Spleen (tissue), 11 donors: ENCODE data around the gene MAGI2. TPM values are rescaled to one million over a fixed set of nuclear protein-coding genes. Genes with fewer than 3 reads are reported as not detected.

ENCODE experiments used
- DNase-seq: peaks from one replicate; pipeline ENCODE4 v3.0.0-alpha.2; 2020
- H3K27ac ChIP-seq, 8 donors: fragments of 200-600 bp; sonication (generic) in 7 of 8; 1 replicate in 4 of 8; 2 replicates in 4 of 8; pipeline versions ENCODE4 v1.5.0 to v1.8.0; 2016 to 2021; ENCODE audit warnings: inconsistent platforms in 4 of 8, mild to moderate bottlenecking in 4 of 8, moderate library complexity in 1 of 8
- H3K27me3 ChIP-seq, 7 donors: fragments of 200-600 bp; sonication (generic) in 6 of 7; replicated peaks in 1 of 7; 1 replicate in 4 of 7; 2 replicates in 3 of 7; pipeline versions ENCODE4 v1.5.0 to v1.8.0; 2016 to 2021; ENCODE audit warnings: inconsistent platforms in 3 of 7, mild to moderate bottlenecking in 1 of 7
- H3K36me3 ChIP-seq, 6 donors: fragments of 200-600 bp; sonication (generic) in 5 of 6; 1 replicate in 4 of 6; 2 replicates in 2 of 6; pipeline versions ENCODE4 v1.5.0 to v1.8.0; 2016 to 2021; ENCODE audit warnings: inconsistent platforms in 2 of 6
- H3K4me1 ChIP-seq, 6 donors: fragments of 200-600 bp; sonication (generic) in 5 of 6; 1 replicate in 3 of 6; 2 replicates in 3 of 6; pipeline versions ENCODE4 v1.5.0 to v1.8.0; 2016 to 2021; ENCODE audit warnings: inconsistent platforms in 3 of 6
- H3K4me3 ChIP-seq, 8 donors: fragments of 200-600 bp; sonication (generic) in 7 of 8; 1 replicate in 4 of 8; 2 replicates in 4 of 8; pipeline versions ENCODE4 v1.5.0 to v1.8.0; 2016 to 2021; ENCODE audit warnings: inconsistent platforms in 4 of 8, mild to moderate bottlenecking in 4 of 8, moderate library complexity in 2 of 8
- H3K9me3 ChIP-seq, 8 donors: fragments of 200-600 bp; sonication (generic) in 7 of 8; 1 replicate in 4 of 8; 2 replicates in 4 of 8; pipeline versions ENCODE4 v1.5.0 to v1.8.0; 2016 to 2021; ENCODE audit warnings: inconsistent platforms in 4 of 8
- POLR2A ChIP-seq, 3 donors: fragments of 450-650 bp; IDR thresholded peaks; one replicate each; pipeline ENCODE4 v1.5.1; 2017; ENCODE audit warnings: antibody characterized with exemption in 3 of 3, mild to moderate bottlenecking in 1 of 3
- POLR2AphosphoS5 ChIP-seq, 3 donors: sonication (generic); formaldehyde crosslinking; IDR thresholded peaks; one replicate each; pipeline ENCODE4 v1.5.1; 2017; ENCODE audit warnings: antibody characterized with exemption in 3 of 3
- WGBS, 5 donors: extraction: QIAGEN DNeasy Blood & Tissue Kit in 3 of 5; methylation state at CpG; one replicate each; pipeline versions ENCODE4 v1.1.5 to v1.1.7; 2013 to 2018; 5-methylcytosine and 5-hydroxymethylcytosine counted together
- intact Hi-C: fragments of 100-400 bp; cut with DNase I; formaldehyde crosslinking; loops from one replicate; pipeline ENCODE4 v1.15.0; 2023; ENCODE audit warnings: low total_unique reads
- polyA plus RNA-seq, 3 donors: library from polyadenylated mRNA; stranded (reverse); fragments of 200-250 nt; gene quantifications; one replicate each; pipeline ENCODE4 v1.2.1, GENCODE V29; 2013
- total RNA-seq, 7 donors: library from RNA; depleted of rRNA in 3 of 7; stranded (reverse); fragments of >200 nt in 3 of 7; fragmentation: NEBNext Ultra II Directional in 4 of 7; extraction: Animal tissue kit (Norgen Biotek cat#: 25700) in 4 of 7; gene quantifications; one replicate each; pipeline versions ENCODE4 v1.1.0 to v1.2.1, GENCODE V29; 2016 to 2021
- TF ChIP-seq, protein P1 (sequence below), 11 experiments: fragments of 200-600 bp in 7 of 11; fragments of 450-650 bp in 4 of 11; sonication (generic) in 4 of 11; IDR thresholded peaks in 8 of 11; conservative IDR thresholded peaks in 3 of 11; 1 replicate in 7 of 11; 2 replicates in 4 of 11; pipeline versions ENCODE4 v1.4.0 to v1.8.0; 2016 to 2021; ENCODE audit warnings: antibody characterized with exemption in 11 of 11, inconsistent platforms in 4 of 11, mild to moderate bottlenecking in 1 of 11
- donor health status: healthy with polysubstance abuse.
- donor health status: DM: no; HTN: no; CAD: no; lungs with moderate emphysema.
- donor health status: DM: no; HTN: no; CAD: no.
- donor health status: Bipolar disorder and iron deficiency.
- donor health status: healthy.
- donor health status: DM: no; HTN: no; CAD: no.
- donor health status: DM: yes; HTN: yes; CAD: no.

MAGI2 gene
- total and polyA plus RNA-seq, 10 donors = 0.74 to 18.1 (median 11.1) TPM

DNA sequence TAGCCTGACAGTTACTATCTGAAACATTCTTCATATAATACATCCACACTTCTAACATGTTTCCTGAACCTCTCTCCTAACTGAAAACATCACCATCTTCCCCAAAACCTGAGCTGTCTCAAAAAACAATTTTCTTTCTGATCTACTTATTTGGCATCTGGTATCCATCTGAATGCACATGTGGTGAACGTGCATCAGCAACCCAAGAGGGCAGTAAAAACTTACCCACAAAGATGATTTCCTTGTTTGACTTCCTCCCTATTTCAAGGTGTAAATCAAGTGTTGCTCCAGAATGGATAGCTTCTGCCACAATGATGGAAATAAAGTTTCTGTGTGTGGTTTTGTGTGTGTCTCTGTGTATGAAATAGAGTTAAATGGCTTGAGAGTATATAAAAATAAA lies 500.4 kb downstream of the MAGI2 start:
- TF ChIP-seq, protein P1, sequence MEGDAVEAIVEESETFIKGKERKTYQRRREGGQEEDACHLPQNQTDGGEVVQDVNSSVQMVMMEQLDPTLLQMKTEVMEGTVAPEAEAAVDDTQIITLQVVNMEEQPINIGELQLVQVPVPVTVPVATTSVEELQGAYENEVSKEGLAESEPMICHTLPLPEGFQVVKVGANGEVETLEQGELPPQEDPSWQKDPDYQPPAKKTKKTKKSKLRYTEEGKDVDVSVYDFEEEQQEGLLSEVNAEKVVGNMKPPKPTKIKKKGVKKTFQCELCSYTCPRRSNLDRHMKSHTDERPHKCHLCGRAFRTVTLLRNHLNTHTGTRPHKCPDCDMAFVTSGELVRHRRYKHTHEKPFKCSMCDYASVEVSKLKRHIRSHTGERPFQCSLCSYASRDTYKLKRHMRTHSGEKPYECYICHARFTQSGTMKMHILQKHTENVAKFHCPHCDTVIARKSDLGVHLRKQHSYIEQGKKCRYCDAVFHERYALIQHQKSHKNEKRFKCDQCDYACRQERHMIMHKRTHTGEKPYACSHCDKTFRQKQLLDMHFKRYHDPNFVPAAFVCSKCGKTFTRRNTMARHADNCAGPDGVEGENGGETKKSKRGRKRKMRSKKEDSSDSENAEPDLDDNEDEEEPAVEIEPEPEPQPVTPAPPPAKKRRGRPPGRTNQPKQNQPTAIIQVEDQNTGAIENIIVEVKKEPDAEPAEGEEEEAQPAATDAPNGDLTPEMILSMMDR (IDR thresholded peaks at IDR 0.05 in 8 of 11, conservative IDR thresholded peaks at IDR 0.05 in 3 of 11) = no peak
- TF ChIP-seq POLR2AphosphoS5 (IDR thresholded peaks at IDR 0.05) (no peak), POLR2A (IDR thresholded peaks at IDR 0.05) (no peak)
- Histone ChIP-seq H3K4me1 (no peaks in the 10 kb centered on the region), H3K27ac (no peak overlapping the region), H3K36me3 (no peaks in the 10 kb centered on the region), H3K9me3 (no peaks in the 10 kb centered on the region), H3K27me3 (no peaks in the 10 kb centered on the region), H3K4me3 (no peak overlapping the region)
- no peak for DNase-seq
- intact Hi-C loops = no loop called here
- WGBS, 5 donors = 30 to 36% (median 34%) methylated on average over 1 of the region's 1 CpG

DNA sequence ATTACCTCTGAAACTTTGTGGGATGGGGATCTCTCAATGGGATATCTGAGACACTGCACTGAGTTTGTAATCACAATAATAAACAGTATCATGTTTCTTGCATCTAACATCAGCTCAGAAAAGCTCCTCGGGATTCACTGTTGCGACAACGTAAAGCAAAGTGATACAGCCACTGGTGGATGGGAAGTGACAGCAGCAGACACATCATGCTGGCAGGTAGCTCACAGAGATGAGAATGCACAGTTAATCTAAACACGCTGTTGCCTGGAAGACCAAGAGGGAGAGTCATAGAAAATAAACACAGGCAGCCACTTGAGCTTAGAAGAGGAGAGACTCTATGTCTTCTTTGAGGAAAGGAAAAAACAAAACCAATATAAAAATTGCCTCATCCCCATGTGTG lies 513.8 kb downstream of the MAGI2 start:
- intact Hi-C loops = no loop called here
- no peak for TF ChIP-seq POLR2AphosphoS5 (IDR thresholded peaks at IDR 0.05)
- no peak for TF ChIP-seq POLR2A (IDR thresholded peaks at IDR 0.05)
- TF ChIP-seq, protein P1 (IDR thresholded peaks at IDR 0.05 in 8 of 11, conservative IDR thresholded peaks at IDR 0.05 in 3 of 11) = no peak
- 78 to 86% (median 84%) methylated on average over 4 of the region's 4 CpGs for WGBS, 5 donors
- no peak for DNase-seq
- Histone ChIP-seq H3K36me3 (no peaks in the 10 kb centered on the region), H3K4me1 (no peaks in the 10 kb centered on the region), H3K9me3 (no peaks in the 10 kb centered on the region), H3K27me3 (no peaks in the 10 kb centered on the region), H3K4me3 (no peak overlapping the region), H3K27ac (no peak overlapping the region)

DNA sequence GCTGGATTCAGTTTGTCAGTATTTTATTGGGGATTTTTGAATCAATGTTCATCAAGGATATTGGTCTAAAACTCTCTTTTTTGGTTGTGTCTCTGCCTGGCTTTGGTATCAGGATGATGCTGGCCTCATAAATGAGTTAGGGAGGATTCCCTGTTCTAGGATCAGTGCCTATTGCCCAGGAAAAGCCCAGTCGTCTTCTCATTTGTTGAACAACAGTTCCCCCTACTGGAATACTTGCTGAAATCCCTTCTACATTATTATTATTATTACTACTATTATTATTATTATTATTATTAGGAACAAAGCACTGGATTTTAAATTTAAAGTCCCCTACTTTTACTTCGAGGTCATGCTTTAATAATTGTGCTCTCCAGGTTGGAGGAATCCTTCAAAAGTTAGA lies 528.9 kb downstream of the MAGI2 start:
- no peaks in the 10 kb centered on the region for H3K36me3 ChIP-seq
- no peaks in the 10 kb centered on the region for H3K4me1 ChIP-seq
- no peak overlapping the region for H3K4me3 ChIP-seq
- no peak overlapping the region for H3K27ac ChIP-seq
- no peak for DNase-seq
- 13 to 30% (median 23%) methylated on average over 2 of the region's 2 CpGs for WGBS, 5 donors
- no peaks in the 10 kb centered on the region for H3K27me3 ChIP-seq
- intact Hi-C loops = no loop called here
- no peaks in the 10 kb centered on the region for H3K9me3 ChIP-seq
- no peak for TF ChIP-seq POLR2AphosphoS5 (IDR thresholded peaks at IDR 0.05)
- TF ChIP-seq, protein P1 (IDR thresholded peaks at IDR 0.05 in 8 of 11, conservative IDR thresholded peaks at IDR 0.05 in 3 of 11) = peak in 1 of 11 experiments; percentile 6

DNA sequence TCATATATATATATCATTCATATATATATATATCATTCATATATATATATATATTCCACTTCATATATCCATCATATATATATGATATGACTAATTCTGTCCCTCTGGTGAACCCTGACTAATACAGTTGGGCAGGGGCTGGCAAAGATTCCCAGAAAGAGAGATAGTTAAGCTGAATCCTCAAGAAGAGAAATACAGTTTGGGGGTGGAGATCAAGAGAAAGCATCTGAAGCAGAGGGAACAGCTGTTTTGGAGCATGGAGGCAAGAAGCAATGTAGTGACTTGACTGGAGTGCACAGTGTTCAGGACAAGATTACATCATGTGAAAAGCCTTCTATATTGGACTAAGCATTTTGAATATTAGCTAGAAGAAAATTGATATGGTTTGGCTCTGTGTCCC lies 540.7 kb downstream of the MAGI2 start:
- intact Hi-C loops = no loop called here
- DNase-seq = no peak
- Histone ChIP-seq H3K36me3 (no peaks in the 10 kb centered on the region), H3K9me3 (peaks cover 0 to 6% (median 0%) of the 10 kb centered on the region in 8 donors), H3K4me1 (no peaks in the 10 kb centered on the region), H3K27me3 (no peaks in the 10 kb centered on the region), H3K4me3 (no peak overlapping the region), H3K27ac (no peak overlapping the region)
- TF ChIP-seq POLR2A (IDR thresholded peaks at IDR 0.05) (no peak), POLR2AphosphoS5 (IDR thresholded peaks at IDR 0.05) (no peak)
- TF ChIP-seq, protein P1 (IDR thresholded peaks at IDR 0.05 in 8 of 11, conservative IDR thresholded peaks at IDR 0.05 in 3 of 11) = no peak
